Measurements from ENCODE around the gene GRIN2D.

The GRIN2D gene

DNA sequence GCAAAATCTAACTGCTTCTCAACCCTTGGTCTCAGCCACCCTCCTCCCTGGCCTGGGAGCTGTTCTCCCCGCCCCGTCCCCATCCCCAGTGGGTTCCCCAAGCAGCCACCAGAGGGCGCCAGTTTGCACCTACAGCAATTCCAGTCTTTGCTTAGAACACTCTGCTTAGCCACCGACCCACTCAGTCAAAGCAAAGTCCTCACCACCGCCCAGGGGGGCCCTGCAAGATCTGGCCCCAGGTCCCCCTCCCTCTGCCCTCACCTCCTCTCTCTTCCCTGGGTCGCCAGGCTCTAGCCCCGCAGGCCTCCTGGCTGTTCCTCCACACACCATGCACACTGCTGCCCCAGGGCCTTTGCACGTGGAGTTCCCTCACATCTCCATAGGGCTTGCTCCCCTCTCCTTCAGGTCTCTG lies 42.1 kb upstream of the GRIN2D start:
- H3K36me3 ChIP-seq (ENCODE audit: insufficient read depth, low read length): no peaks in the 10 kb centered on the region; the same call in 1 of the 2 replicates
- TF ChIP-seq, protein P1, sequence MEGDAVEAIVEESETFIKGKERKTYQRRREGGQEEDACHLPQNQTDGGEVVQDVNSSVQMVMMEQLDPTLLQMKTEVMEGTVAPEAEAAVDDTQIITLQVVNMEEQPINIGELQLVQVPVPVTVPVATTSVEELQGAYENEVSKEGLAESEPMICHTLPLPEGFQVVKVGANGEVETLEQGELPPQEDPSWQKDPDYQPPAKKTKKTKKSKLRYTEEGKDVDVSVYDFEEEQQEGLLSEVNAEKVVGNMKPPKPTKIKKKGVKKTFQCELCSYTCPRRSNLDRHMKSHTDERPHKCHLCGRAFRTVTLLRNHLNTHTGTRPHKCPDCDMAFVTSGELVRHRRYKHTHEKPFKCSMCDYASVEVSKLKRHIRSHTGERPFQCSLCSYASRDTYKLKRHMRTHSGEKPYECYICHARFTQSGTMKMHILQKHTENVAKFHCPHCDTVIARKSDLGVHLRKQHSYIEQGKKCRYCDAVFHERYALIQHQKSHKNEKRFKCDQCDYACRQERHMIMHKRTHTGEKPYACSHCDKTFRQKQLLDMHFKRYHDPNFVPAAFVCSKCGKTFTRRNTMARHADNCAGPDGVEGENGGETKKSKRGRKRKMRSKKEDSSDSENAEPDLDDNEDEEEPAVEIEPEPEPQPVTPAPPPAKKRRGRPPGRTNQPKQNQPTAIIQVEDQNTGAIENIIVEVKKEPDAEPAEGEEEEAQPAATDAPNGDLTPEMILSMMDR (IDR thresholded peaks at IDR 0.05; ENCODE audit: borderline replicate concordance, extremely low read depth, low read length, poor library complexity, severe bottlenecking): peak; percentile 92
- TF ChIP-seq EZH2 (IDR thresholded peaks at IDR 0.05; ENCODE audit: borderline replicate concordance, low read depth, low read length, severe bottlenecking): no peak
- ATAC-seq (ENCODE audit: insufficient read depth, low read depth): peak; percentile 99
- DNase-seq: peak; percentile 82
- H3K9me3 ChIP-seq (ENCODE audit: insufficient read depth, low read length, severe bottlenecking): no peaks in the 10 kb centered on the region
- H2AFZ ChIP-seq (ENCODE audit: low read depth, low read length): no peak overlapping the region
- H3K27ac ChIP-seq (ENCODE audit: low read length): no peak overlapping the region
- no peak overlapping the region for H3K4me2 ChIP-seq (ENCODE audit: insufficient read depth, low read length)
- no peak overlapping the region for H3K9ac ChIP-seq (ENCODE audit: low read depth, low read length)
- no peaks in the 10 kb centered on the region for H3K4me1 ChIP-seq (ENCODE audit: insufficient read depth, low read length)
- H3K79me2 ChIP-seq (ENCODE audit: insufficient read depth, low read length): 0 out of 2 replicates have a peak, but pooled peaks cover 3% of the 10 kb centered on the region
- no peaks in the 10 kb centered on the region for H3K27me3 ChIP-seq (ENCODE audit: insufficient read depth, low read length, poor library complexity)
- H4K20me1 ChIP-seq (ENCODE audit: insufficient read depth, low read length): no peaks in the 10 kb centered on the region
- no peak overlapping the region for H3K4me3 ChIP-seq (ENCODE audit: low read depth in 1 of 2, low read length in 2 of 2)

DNA sequence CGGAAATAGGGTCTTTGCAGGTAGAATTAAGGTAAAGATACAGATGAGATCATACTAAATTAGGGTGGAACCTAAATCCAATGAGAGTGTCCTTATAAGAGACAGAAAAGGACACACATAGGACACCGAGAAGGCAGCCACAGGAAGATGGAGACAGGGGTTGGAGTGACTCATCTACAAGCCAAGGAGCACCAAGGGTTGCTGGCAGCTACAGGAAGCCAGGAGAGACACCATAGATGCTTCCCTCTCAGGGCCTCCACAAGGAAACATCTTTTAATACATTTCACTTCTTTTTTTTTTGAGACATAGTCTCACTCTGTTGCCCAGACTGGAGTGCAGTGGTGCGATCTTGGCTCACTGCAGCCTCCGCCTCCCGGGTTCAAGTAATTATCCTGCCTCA lies 39.8 kb upstream of the GRIN2D start:
- no peak overlapping the region for H3K27ac ChIP-seq (ENCODE audit: low read length)
- no peak for DNase-seq
- H3K9ac ChIP-seq (ENCODE audit: low read depth, low read length): no peak overlapping the region
- H2AFZ ChIP-seq (ENCODE audit: low read depth, low read length): no peak overlapping the region
- H3K4me2 ChIP-seq (ENCODE audit: insufficient read depth, low read length): no peak overlapping the region
- H3K4me3 ChIP-seq (ENCODE audit: low read depth in 1 of 2, low read length in 2 of 2): no peak overlapping the region
- TF ChIP-seq, protein P1 (IDR thresholded peaks at IDR 0.05; ENCODE audit: borderline replicate concordance, extremely low read depth, low read length, poor library complexity, severe bottlenecking): no peak
- TF ChIP-seq EZH2 (IDR thresholded peaks at IDR 0.05; ENCODE audit: borderline replicate concordance, low read depth, low read length, severe bottlenecking): no peak
- H4K20me1 ChIP-seq (ENCODE audit: insufficient read depth, low read length): no peaks in the 10 kb centered on the region
- no peaks in the 10 kb centered on the region for H3K36me3 ChIP-seq (ENCODE audit: insufficient read depth, low read length)
- H3K27me3 ChIP-seq (ENCODE audit: insufficient read depth, low read length, poor library complexity): no peaks in the 10 kb centered on the region
- no peak for ATAC-seq (ENCODE audit: insufficient read depth, low read depth)
- H3K4me1 ChIP-seq (ENCODE audit: insufficient read depth, low read length): no peaks in the 10 kb centered on the region
- 0 out of 2 replicates have a peak, but pooled peaks cover 3% of the 10 kb centered on the region for H3K79me2 ChIP-seq (ENCODE audit: insufficient read depth, low read length)
- H3K9me3 ChIP-seq (ENCODE audit: insufficient read depth, low read length, severe bottlenecking): no peaks in the 10 kb centered on the region

DNA sequence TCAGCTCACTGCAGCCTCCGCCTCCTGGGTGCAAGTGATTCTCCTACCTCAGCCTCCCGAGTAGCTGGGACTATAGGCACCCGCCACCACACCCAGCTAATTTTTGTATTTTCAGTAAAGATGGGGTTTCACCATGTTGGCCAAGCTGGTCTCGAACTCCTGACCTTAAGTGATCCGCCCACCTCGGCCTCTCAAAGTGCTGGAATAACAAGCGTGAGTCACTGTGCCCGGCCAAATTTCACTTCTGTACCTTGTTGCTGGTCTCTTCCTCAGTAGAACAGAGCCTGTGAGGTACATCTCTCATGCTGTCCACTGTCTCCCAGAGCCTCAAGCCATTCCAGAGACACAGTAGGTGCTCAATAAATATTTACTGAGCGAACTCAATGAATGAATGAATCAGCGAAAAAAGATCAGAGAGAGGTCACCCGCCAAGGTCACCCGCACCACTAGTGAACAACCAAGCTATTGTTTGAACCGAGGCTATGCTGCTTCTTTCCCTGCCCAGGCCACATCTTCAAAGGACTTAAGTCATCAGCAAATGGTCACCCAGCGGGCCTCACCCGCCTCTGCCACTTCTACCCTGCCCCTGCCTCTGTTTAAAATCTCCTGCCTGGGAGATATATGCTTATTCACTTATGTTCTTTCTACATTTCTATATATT lies 39.0 kb upstream of the GRIN2D start:
- DNase-seq: no peak
- Histone ChIP-seq H3K9me3 (ENCODE audit: insufficient read depth, low read length, severe bottlenecking) (no peaks in the 10 kb centered on the region), H3K4me1 (ENCODE audit: insufficient read depth, low read length) (no peaks in the 10 kb centered on the region), H3K4me3 (ENCODE audit: low read depth in 1 of 2, low read length in 2 of 2) (no peak overlapping the region), H3K27ac (ENCODE audit: low read length) (no peak overlapping the region), H3K27me3 (ENCODE audit: insufficient read depth, low read length, poor library complexity) (no peaks in the 10 kb centered on the region), H2AFZ (ENCODE audit: low read depth, low read length) (no peak overlapping the region), H3K9ac (ENCODE audit: low read depth, low read length) (no peak overlapping the region), H4K20me1 (ENCODE audit: insufficient read depth, low read length) (no peaks in the 10 kb centered on the region), H3K79me2 (ENCODE audit: insufficient read depth, low read length) (no peaks in the 10 kb centered on the region), H3K4me2 (ENCODE audit: insufficient read depth, low read length) (no peak overlapping the region), H3K36me3 (ENCODE audit: insufficient read depth, low read length) (no peaks in the 10 kb centered on the region)
- no peak for ATAC-seq (ENCODE audit: insufficient read depth, low read depth)
- no peak for TF ChIP-seq EZH2 (IDR thresholded peaks at IDR 0.05; ENCODE audit: borderline replicate concordance, low read depth, low read length, severe bottlenecking)
- TF ChIP-seq, protein P1 (IDR thresholded peaks at IDR 0.05; ENCODE audit: borderline replicate concordance, extremely low read depth, low read length, poor library complexity, severe bottlenecking): no peak
